Muscle of arm (tissue), 14 donors: Measurements from ENCODE around the gene MIOX. TPM values are rescaled to one million over a fixed set of nuclear protein-coding genes. Genes with fewer than 3 reads are reported as not detected.

Experiments
- DNase-seq: peaks from one replicate; pipeline ENCODE4 v3.0.0-alpha.2; 2013
- long read RNA-seq, 11 donors: transcript quantifications; one replicate each; lab custom pipeline, GENCODE V29; 2026
- polyA plus RNA-seq, 12 donors: library from polyadenylated mRNA; unstranded; fragments of 120-200 nt; gene quantifications; one replicate each; pipeline ENCODE4 v1.2.1, GENCODE V29; 2013; ENCODE audit not compliant: insufficient read length in 12 of 12

MIOX gene
- polyA plus RNA-seq, result under 1 TPM in 3 of 12 donors, not detected in 9; 0.16 to 0.20 (median 0.18) TPM
- long read RNA-seq, donor 1, result 0 reads
- long read RNA-seq, donor 2, result 0 reads
- long read RNA-seq, donor 3, result 0 reads
- long read RNA-seq, donor 4, result 0 reads
- long read RNA-seq, donor 5, result 0 reads
- long read RNA-seq, donor 6, result 0 reads
- long read RNA-seq, donor 7, result 0 reads
- long read RNA-seq, donor 8, result 0 reads
- long read RNA-seq, donor 9, result 0 reads
- long read RNA-seq, donor 10, result 0 reads
- long read RNA-seq, donor 11, result 0 reads

DNA sequence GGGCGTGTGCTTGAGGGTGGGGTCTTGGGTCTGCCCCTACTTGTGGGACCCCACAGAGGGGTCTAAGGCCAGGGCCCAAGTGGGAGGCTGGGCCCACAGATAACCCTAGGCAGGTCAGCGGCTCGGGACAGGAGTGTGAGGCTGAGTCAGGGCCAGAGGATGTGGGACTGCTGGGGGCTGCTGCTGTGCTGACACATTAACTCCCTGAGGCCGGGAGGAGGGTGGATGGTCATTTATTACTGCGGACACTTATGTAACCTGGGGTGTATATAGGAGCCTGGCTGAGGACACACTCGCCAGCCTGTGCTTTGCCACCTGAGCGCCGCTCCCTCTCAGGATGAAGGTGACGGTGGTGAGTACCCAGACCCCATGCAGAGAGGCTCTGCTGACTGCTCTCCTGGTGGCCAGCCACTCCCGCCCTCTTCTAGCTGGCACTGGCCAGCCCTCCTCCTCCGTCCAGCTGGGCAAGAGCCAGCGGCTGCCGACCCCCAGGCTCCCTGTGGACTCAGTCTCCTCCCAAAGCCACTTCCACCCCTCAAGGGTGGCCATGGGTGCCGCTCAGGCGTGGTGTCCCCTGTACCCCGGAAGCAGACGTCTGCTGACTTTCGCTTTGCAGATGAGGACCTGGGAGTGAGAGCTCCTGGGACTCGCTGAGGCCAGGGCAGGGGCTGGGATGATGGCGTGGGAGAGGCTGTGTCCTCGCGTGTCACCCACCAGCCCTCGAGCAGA, at the start of gene MIOX:
MIOX (plus strand) TSS at position 299 of the 729 bp plus-strand sequence; CDS start at position 338, 39 bp downstream.
- no peak for DNase-seq

DNA sequence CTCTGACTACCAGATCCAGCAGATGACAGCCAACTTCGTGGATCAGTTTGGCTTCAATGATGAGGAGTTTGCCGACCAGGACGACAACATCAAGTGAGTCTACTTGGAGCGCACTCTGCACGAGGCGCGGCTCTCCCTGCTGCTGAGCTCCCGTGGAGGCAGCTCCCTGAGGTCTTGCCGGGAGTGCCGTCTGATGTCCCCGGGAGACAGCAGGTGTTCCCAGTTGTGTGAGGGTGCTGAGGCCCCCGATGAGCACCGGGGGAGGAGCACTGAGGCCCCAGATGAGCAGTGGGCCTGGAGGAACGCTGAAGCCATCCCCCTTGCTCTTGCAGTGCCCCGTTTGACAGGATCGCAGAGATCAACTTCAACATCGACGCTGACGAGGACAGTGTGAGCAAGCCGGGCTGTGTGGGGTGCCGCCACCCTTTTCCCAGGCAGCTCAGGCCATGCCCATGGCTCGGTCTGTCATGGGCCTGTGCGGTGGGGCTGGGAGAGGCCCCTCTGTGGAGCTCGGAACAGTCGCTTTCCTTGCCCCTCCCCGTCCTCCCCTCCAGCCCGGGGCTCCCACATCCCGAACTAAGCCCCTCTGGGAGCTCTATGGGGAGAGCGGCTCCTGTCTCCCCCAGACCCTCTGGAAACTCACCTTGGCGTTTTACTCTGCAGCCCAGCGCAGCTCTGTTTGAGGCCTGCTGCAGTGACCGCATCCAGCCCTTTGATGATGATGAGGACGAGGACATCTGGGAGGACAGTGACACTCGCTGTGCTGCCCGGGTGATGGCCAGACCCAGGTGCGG, 49.0 kb upstream of the MIOX start:
- DNase-seq, result no peak

DNA sequence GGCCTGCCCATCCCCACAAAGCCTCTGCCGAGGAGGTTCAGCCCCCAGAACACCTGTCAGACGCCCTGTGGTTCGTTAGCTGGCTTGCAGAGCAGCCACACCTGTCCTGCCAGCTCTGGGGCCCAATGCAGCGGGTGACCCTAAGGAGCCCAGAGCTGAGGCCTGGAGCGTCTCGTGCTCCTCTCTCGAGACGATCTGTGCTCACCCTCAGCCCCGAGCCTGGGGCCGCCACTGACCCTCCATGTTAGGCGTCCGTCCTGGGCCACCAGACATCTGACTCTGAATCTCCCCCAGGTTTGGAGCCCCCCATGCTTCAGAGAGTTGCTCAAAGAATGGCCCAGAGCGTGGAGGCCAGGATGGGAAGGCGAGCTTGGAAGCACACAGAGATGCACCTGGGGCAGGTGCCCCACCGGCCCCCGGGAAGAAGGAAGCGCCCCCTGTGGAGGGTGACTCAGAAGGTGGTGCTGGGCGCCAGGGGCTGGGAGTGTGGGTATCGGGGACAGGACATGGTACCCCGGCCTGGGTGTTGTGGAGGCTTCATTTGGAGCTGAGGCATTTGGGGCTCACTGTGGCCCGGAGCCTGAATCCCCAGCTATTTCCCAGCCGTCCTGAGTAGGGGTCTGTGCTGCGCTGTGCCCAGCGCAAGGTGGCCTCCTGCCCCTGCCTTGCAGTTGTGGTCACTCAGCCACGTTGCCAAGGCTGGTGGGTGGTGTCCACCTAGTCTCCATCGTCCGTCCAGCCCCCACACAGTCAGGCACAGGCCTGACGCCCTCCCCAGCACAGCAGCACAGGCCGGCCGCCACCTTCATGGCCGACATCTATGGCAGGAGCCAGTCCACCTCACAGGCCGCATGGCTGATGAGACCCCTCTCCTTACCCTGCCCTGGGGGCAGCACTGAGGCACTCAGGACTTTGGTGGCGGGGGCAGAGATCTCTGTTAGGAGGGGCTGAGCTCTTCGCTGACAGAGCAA, 48.1 kb upstream of the MIOX start:
- no peak for DNase-seq

DNA sequence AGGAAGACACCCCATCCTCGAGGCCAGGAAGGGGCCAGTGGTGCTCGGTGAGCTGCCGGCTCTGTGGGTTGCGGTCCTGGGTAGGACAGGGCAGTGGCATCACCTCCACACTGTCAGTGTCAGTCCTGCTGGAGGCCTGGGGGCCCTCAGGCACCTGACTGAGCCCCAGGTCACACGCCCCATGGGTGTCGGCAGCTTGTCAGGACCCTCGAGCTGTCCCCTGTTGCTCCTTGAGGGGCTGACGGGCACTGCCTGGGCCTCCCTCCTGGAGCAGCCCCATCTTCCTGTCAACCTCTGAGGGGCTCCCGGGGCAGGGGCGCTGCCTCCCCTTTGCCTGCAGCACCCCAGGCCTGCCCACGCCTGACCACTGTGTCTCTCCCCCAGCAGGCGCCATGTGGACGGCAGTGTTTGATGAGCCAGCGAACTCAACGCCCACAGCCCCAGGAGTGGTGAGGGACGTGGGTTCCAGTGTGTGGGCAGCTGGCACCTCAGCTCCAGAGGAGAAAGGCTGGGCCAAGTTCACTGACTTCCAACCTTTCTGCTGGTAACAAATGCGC, 47.3 kb upstream of the MIOX start:
- no peak for DNase-seq

DNA sequence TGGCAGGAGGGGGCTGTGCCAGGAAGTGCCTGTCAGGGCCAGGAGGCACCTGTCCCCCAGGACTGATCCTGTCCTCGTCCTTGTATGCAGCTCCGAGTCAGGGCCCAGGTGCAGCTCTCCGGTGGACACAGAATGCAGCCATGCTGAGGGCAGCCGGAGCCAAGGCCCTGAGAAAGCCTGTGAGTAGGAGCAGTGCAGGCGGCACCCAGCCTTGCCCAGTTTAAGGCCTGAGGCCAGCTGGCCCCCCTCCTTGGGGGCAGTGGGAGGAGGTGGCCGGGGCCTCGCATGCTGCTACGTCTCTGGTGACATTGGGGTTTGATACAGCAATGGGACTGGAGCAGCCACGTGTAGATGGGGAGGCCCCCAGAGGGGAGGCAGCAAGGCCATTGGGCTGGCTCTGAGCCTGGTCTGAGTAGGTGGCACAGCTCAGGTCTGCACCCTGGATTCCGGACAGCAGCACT, 46.8 kb upstream of the MIOX start:
- no peak for DNase-seq

DNA sequence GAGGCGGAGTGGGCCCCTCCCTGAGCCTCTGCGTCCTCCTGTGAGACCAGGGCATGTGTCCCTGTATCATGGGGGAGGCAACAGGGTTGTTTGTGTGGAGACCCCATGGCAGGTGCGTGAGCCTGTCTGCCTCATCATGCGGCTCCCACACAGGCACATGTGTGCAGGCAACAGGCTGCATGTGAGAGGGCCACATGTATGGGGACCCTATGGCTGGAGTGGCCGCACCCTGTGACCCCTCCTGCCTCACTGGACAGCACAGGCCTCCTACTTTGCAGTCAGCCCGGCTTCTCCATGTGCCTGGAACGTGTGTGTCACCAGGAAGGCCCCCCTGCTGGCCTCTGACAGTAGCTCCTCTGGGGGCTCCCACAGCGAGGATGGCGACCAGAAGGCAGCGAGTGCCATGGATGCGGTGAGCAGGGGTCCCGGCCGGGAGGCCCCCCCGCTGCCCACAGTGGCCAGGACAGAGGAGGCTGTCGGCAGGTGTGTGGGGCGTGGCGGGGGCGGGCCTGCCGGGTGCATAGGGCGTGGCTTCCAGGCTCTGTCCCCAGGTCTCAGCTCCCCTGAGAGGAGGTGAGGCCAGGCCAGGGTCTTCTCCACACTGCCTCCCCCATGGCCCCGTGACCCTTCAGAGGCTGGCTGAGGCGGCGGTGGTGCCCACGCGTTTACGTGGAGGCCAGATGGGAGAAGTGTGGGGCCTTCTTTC, 46.0 kb upstream of the MIOX start:
- no peak for DNase-seq

DNA sequence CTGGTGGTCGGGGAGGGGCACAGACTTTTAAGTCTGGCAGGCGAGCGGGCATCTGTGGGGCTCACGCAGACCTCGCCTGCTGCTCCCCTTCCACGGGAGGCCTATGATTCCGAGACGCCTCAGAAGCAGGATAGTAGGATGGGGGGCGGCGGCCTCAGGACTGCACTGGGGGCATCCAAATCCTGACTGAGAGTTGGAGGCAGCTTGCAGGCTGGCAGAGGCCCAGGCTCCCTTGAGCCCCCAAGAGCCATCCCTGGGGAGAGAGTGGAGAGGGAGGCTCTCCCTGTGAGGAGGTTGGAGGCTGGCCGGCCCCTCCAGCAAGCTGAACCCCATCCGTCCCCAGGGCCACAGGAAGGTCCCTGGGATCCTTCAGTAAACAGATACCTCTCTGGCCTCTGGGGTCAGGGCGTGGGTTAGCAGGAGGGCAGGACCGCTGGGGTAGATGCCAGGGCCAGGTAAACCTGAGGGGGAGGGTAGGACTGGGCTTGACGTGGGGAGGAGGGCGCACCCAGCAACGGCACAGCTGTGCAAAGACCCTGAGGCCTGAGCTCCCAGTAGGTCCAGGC, 45.1 kb upstream of the MIOX start:
- DNase-seq, result no peak

DNA sequence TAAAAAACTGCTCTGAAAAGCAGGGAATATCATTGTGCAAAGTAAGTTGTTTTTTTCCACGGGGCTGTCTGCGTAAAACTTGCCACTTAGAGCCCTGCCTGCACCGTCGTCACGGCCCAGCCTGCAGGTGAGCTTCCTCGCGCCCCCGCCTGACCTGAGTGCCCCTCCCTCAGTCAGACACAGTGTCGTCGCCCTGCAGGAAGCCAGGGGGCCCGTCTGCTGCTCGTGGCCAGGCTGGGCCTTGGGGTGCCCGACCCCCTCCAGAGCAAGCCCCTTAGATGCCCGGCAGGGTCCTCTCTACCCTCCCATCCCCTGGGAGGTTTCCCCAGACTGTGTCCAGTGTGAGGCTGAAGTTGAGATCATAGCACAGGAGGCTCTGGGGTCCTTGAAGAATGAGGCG, 43.5 kb upstream of the MIOX start:
- DNase-seq, result no peak

DNA sequence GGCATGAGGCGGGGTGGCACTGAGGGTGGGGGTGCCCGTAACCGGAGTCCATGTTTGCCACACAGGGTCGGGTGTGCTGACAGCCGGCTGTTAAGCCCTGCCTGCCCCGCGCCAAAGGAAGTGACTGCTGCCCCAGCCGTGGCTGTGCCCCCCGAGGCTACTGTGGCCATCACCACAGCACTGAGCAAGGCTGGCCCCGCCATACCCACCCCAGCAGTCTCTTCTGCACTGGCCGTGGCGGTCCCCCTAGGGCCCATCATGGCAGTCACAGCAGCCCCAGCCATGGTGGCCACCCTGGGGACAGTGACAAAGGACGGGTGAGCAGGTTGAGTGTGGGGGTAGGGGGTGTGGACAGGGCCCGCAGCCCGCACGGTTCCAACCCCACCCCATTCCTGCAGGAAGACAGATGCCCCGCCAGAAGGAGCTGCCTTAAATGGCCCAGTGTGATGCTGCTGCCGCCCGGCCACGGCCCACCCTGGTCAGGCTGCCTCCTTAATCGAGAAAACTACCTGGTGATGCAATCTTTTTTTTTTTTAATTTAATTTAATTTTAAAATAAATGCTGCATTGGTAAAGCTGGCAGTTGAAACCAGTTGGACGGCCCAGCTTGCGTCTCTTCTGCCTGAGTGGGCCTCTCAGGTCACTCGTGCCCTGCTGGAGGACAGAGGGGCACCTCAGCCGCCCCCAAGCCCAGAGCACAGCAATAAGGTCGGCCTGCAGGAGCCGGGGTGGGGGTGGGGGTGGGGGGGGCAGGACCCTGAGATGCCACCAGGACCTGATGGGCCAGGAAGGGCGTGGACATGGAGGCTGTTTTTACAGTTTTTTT, 42.6 kb upstream of the MIOX start:
- no peak for DNase-seq

DNA sequence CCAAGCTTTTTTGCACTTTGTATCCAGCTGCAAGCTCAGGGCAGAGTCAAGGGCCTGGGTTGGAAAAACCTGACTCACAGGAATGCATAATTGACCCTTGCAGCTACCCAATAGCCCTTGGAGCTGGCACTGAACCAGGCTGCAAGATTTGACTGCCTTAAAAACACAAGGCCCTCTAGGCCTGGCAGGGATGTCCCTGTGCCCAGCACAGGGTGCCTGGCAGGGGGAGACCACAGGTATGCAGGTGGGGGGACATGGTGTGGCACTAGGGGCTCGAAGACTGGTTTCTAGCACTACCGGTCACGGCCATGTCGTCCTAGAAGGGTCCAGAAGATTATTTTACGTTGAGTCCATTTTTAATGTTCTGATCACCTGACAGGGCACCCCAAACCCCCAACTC, 42.0 kb upstream of the MIOX start:
- no peak for DNase-seq

DNA sequence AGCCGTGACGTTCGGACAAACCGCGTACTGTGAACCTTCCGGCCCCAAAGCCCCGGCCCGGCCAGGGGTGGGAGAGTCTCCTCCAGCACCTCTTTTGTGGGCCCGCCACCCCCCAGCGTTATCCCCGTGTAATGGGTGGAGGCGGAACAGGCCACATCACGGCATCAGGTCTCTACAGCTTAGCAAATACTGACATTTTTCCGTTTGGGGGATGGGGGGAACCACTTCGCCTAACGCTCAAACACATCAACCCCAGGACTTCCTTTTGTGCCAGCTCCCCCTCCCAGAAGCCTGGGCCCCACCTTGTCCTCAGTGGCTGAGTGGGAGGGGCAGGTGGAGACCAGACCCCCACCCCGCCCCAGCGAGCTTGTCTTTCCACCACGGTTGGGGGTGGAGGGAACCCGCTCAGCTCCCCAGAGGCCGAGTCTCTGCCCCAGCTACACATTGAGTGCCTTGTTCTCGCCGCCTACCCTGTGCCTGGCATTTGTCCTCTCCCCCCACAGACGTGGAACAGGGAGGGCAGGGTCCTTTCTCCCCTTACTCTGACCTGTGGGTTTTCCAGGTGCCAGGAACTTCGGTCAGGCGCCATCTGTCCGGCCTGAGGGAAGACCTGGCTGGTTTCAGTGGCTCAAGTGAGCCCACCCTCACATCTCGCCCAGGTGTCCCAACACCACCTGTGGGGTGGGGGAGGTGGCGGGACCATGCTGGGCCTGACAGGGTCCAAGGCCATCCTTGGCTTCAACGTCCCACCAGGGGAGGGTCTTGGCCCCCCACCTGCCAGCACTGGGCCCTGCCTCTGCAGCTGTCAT, 41.4 kb upstream of the MIOX start:
- DNase-seq, result no peak

DNA sequence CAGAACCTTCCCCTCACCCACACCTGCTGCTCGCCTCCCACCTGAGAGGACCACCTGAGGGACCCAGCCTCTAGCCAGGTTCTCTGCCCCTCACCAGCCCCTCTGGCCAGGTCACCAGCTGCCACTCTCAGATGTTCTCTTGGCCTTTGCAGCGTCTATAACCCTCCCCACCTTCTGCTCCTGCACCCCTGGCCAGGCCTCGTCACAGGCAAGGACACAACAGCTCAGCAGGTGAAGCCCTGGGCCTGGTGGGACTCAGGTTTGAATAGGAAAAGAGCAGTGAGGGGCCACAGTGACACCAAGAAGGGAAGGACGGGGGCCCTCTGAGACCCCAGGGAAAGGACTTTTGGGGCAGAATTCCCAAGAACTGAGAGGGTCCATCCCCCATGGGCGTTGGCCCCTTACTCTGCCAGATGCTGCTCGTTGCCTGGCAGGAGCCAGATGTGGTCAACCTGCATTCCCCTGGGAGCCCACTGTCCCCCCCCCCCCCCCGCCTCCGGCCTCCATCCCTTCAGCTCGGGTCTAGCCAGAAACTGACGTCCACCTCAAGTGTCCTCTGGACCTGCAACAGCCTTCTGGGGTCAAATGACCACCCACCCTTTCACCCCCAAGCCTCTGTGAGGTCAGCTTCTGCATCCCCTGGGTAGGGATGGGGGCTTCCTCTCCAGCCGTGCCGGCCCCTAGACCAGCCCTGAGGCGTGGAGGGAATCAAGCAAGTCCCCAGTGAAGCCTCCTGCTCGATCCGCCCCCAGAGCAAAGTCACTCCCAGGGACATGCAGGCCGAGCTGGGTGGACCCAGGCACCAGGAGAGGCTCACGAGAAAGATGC, 40.6 kb upstream of the MIOX start:
- DNase-seq, result no peak

DNA sequence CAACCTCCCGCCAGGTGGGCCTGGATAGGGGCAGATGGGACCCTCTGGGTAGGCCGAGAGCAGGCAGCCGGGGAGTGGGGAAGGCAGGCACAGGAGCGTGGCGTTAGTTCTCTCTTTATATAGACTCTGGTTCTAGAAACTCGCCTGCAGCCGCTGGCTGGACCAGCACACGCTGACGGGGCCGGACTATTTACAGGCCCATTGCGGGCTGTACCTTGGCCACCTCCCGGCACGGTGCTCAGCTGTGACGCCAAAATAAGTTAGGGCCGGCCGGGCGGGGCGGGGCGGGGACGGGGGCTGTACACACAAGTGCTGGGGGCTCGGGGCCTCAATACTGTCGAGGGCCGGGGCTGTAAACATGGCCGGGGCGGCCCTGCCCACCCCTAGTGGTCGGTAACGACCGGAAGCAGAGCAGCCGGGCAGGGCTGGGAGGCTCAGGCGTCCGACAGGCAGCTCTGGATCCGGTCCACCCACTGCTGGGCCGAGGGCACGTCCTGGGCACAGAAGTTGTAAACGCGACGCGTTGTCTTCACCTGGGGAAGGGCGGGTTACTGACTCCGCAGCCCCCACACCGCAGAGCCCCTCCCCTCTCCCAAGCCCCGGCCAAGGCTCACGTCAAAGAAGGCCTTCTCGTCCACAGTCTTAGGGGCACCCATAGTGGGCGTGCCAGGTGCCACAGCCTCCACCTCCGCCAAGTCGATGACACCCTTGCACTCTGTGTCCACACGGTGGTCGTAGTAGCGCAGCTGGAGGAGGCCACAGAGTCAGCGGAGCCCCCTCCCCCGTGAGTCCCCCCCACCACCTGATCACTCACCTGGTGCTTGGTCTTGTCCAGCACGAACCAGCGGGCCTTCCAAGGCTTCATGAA, 39.7 kb upstream of the MIOX start:
- no peak for DNase-seq

DNA sequence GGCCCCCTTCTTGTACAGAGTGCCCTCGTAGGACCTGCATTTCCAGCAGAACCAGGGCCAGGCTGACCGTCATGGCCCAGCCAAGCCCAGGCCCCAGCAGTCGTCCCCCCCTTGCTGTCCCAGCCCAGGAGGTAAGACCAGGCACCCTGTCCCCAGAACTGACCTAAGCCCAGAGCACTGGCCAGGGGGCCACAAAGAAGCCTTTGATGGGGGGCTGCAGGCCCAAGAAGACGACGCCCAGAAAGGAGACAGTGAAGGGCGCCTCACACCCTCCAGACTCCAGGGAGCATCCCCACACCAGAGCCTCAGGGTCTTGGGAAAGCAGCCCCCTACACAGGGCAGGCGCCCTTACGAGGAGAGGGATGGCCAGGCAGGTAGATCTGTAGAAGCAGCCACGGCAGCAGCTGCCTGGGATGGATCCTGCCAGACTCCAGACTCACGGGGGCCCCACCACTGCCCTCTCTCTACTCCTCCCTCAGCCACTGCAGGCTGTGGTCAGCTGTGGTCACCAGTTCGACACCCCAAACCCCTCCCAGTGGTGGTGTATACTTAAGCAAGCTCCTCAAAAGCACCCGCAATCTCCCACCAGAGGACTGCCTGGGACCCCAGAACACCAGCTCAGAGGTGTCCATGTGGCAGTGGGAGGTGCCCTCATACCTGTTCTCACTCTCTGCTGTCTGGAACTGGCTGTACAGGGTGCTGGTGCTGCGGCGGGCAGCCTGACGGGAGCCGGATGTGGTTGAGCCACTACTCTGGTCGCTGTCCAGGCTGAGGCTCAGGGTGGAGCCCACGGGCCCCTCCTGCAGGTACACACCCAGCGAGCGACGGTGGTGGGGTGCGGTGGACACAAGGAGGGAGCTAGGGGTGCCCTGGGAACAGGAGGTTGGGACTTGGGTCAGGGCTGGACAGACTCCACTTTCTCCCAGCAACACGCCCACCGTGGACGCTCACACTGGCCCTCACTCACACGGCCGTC, 38.8 kb upstream of the MIOX start:
- DNase-seq, result no peak

DNA sequence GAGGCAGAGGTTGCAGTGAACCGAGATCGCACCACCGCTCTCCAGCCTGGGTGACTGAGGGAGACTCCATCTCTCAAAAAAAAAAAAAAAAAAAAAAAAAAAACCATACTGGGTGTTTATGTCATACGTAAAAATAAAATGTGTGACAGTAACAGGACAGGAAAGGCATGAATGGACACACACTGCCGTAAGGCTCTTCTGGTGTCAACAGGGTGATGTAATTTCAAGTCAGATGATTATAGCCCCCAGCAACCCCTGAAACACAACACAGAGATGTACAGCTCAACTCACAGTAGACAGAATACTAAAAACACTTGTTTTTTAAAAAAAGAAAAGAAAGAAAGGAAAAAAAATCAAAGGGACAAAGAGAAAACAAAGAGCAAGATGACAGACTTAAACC, 34.0 kb upstream of the MIOX start:
- no peak for DNase-seq
